SK-N-MC (cell line): ENCODE measurements around the gene CSNK1A1.

Experiments
- EZH2 ChIP-seq: fragments of 200-600 bp; sonication (generic); IDR thresholded peaks from one replicate; pipeline ENCODE4 v1.6.1; 2017; ENCODE audit warnings: antibody characterized with exemption
- FOXP2 ChIP-seq: optimal IDR thresholded peaks from 2 replicates; pipeline ENCODE3; 2011; ENCODE audit warnings: mild to moderate bottlenecking, moderate library complexity; ENCODE audit not compliant: insufficient read depth; ENCODE audit errors: extremely low read length, control extremely low read depth
- POLR2AphosphoS5 ChIP-seq: IDR thresholded peaks from 2 replicates; pipeline ENCODE4 v1.6.1; 2012; ENCODE audit warnings: mild to moderate bottlenecking, low read depth, low read length, borderline replicate concordance

GRCh38 chr5:149552038-149552494 is 827 bp upstream of the CSNK1A1 start:
- TF ChIP-seq POLR2AphosphoS5: no peak
- TF ChIP-seq EZH2: no peak
- no peak for TF ChIP-seq FOXP2
